H9 (cell line): ENCODE measurements around the gene LLCFC1. TPM values are rescaled to one million over a fixed set of nuclear protein-coding genes. Genes with fewer than 3 reads are reported as not detected.

ENCODE experiments used
- DNase-seq: peaks from one replicate; pipeline ENCODE4 v3.0.0-alpha.2; 2017
- H2AFZ ChIP-seq: one replicate; pipeline ENCODE4 v1.6.1; 2013; ENCODE audit warnings: mild to moderate bottlenecking, low read length, control low read depth, moderate library complexity
- H2AK5ac ChIP-seq: 2 replicates; pipeline ENCODE4 v1.6.1; 2013; ENCODE audit warnings: low read length, control low read depth, mixed read lengths; ENCODE audit not compliant: insufficient read length
- H2BK120ac ChIP-seq: one replicate; pipeline ENCODE4 v1.6.1; 2013; ENCODE audit warnings: low read depth, mild to moderate bottlenecking, low read length, control low read depth, inconsistent platforms; ENCODE audit not compliant: poor library complexity, severe bottlenecking
- H2BK12ac ChIP-seq: 2 replicates; pipeline ENCODE4 v1.6.1; 2013; ENCODE audit warnings: low read length, control low read depth, mixed read lengths, low read depth; ENCODE audit not compliant: insufficient read length
- H2BK15ac ChIP-seq: 2 replicates; pipeline ENCODE4 v1.6.1; 2013; ENCODE audit warnings: low read depth, low read length, control low read depth
- H2BK20ac ChIP-seq: one replicate; pipeline ENCODE4 v1.6.1; 2013; ENCODE audit warnings: low read depth, mild to moderate bottlenecking, low read length, control low read depth, inconsistent platforms; ENCODE audit not compliant: poor library complexity, severe bottlenecking
- H2BK5ac ChIP-seq: 2 replicates; pipeline ENCODE4 v1.6.1; 2013; ENCODE audit warnings: low read length, control low read depth, mixed read lengths; ENCODE audit not compliant: insufficient read length
- H3K14ac ChIP-seq: 2 replicates; pipeline ENCODE4 v1.6.1; 2013; ENCODE audit warnings: low read length, control low read depth; ENCODE audit not compliant: insufficient read depth
- H3K18ac ChIP-seq: 2 replicates; pipeline ENCODE4 v1.6.1; 2013; ENCODE audit warnings: low read depth, mild to moderate bottlenecking, mixed read lengths, low read length, control low read depth; ENCODE audit not compliant: insufficient read length
- H3K23ac ChIP-seq: 2 replicates; pipeline ENCODE4 v1.6.1; 2013; ENCODE audit warnings: low read length, control low read depth, mixed read lengths, low read depth; ENCODE audit not compliant: insufficient read length
- H3K23me2 ChIP-seq: 2 replicates; pipeline ENCODE4 v1.6.1; 2013; ENCODE audit warnings: low read depth, mild to moderate bottlenecking, mixed read lengths, low read length, control low read depth; ENCODE audit not compliant: insufficient read length, poor library complexity, severe bottlenecking
- H3K27ac ChIP-seq: 2 replicates; pipeline ENCODE4 v1.5.1; 2013; ENCODE audit warnings: low read length, control low read depth, mixed read lengths, low read depth; ENCODE audit not compliant: insufficient read length
- H3K27me3 ChIP-seq: 2 replicates; pipeline ENCODE4 v1.6.1; 2013; ENCODE audit warnings: low read length, control low read depth, inconsistent platforms; ENCODE audit not compliant: insufficient read depth
- H3K4ac ChIP-seq: 2 replicates; pipeline ENCODE4 v1.6.1; 2013; ENCODE audit warnings: low read depth, mild to moderate bottlenecking, control low read depth, inconsistent platforms, low read length, moderate library complexity
- H3K4me1 ChIP-seq: 2 replicates; pipeline ENCODE4 v1.6.1; 2013; ENCODE audit warnings: low read length, control low read depth, inconsistent platforms; ENCODE audit not compliant: insufficient read depth
- H3K4me2 ChIP-seq: 2 replicates; pipeline ENCODE4 v1.6.1; 2013; ENCODE audit warnings: low read length, control low read depth, mixed read lengths; ENCODE audit not compliant: insufficient read length, insufficient read depth
- H3K56ac ChIP-seq: 2 replicates; pipeline ENCODE4 v1.6.1; 2013; ENCODE audit warnings: low read depth, mild to moderate bottlenecking, mixed read lengths, low read length, control low read depth; ENCODE audit not compliant: insufficient read length
- H3K79me1 ChIP-seq: 2 replicates; pipeline ENCODE4 v1.6.1; 2013; ENCODE audit warnings: low read depth, mild to moderate bottlenecking, moderate library complexity, low read length, control low read depth, inconsistent platforms; ENCODE audit not compliant: insufficient read depth, poor library complexity, severe bottlenecking
- H3K79me2 ChIP-seq: 2 replicates; pipeline ENCODE4 v1.6.1; 2013; ENCODE audit warnings: low read length, control low read depth, inconsistent platforms; ENCODE audit not compliant: insufficient read depth
- H3K9ac ChIP-seq: 2 replicates; pipeline ENCODE4 v1.6.1; 2013; ENCODE audit warnings: low read length, control low read depth, mixed read lengths; ENCODE audit not compliant: insufficient read length; ENCODE audit errors: extremely low read depth
- H3K9me3 ChIP-seq: one replicate; pipeline ENCODE4 v1.6.1; 2013; ENCODE audit warnings: low read depth, low read length, inconsistent platforms; ENCODE audit not compliant: control insufficient read depth
- H3T11ph ChIP-seq: one replicate; pipeline ENCODE4 v1.6.1; 2013; ENCODE audit warnings: mild to moderate bottlenecking, low read length, control low read depth, inconsistent platforms
- H4K20me1 ChIP-seq: one replicate; pipeline ENCODE4 v1.6.1; 2013; ENCODE audit not compliant: control insufficient read depth, insufficient read length, insufficient read depth
- H4K5ac ChIP-seq: 2 replicates; pipeline ENCODE4 v1.6.1; 2013; ENCODE audit warnings: low read depth, mild to moderate bottlenecking, mixed read lengths, low read length, control low read depth; ENCODE audit not compliant: insufficient read length
- H4K8ac ChIP-seq: replicated peaks from 2 replicates; pipeline ENCODE4 v1.6.1; 2013; ENCODE audit warnings: low read length, control low read depth, mixed read lengths, low read depth; ENCODE audit not compliant: insufficient read length
- H4K91ac ChIP-seq: 2 replicates; pipeline ENCODE4 v1.6.1; 2013; ENCODE audit warnings: low read depth, mild to moderate bottlenecking, moderate library complexity, mixed read lengths, low read length, control low read depth; ENCODE audit not compliant: insufficient read length
- H3K27ac Mint-ChIP-seq, 3 experiments: 2 replicates in 2 of 3; 3 replicates in 1 of 3; pipeline ENCODE4 v1.8.0; 2020 to 2021; ENCODE audit warnings: mixed read lengths in 3 of 3, mild to moderate bottlenecking in 1 of 3, moderate library complexity in 1 of 3
- H3K27me3 Mint-ChIP-seq: 2 replicates; pipeline ENCODE4 v1.8.0; 2021; ENCODE audit warnings: low read depth, mild to moderate bottlenecking, moderate library complexity, mixed read lengths
- H3K36me3 Mint-ChIP-seq, 3 experiments: 2 replicates in 2 of 3; 3 replicates in 1 of 3; pipeline ENCODE4 v1.8.0; 2020 to 2021; ENCODE audit warnings: low read depth in 3 of 3, mixed read lengths in 3 of 3; ENCODE audit not compliant: insufficient read depth in 1 of 3
- H3K4me1 Mint-ChIP-seq, 2 experiments: 2 replicates each; pipeline ENCODE4 v1.8.0; 2020; ENCODE audit warnings: mixed read lengths in 2 of 2
- H3K4me3 Mint-ChIP-seq, 2 experiments: 2 replicates in 1 of 2; 3 replicates in 1 of 2; pipeline ENCODE4 v1.8.0; 2020 to 2021; ENCODE audit warnings: mild to moderate bottlenecking in 2 of 2, mixed read lengths in 2 of 2, moderate library complexity in 1 of 2
- H3K9me3 Mint-ChIP-seq, 2 experiments: 2 replicates in 1 of 2; 3 replicates in 1 of 2; pipeline ENCODE4 v1.8.0; 2020; ENCODE audit warnings: mild to moderate bottlenecking in 2 of 2, mixed read lengths in 2 of 2, moderate library complexity in 1 of 2
- CTCF ChIP-seq: fragments of 200-600 bp; sonication (generic); conservative IDR thresholded peaks from 3 replicates; pipeline ENCODE4 v1.8.0; 2021; ENCODE audit warnings: antibody characterized with exemption, mild to moderate bottlenecking
- WGBS: extraction: QIAGEN DNeasy Blood & Tissue Kit; methylation state at CpG from one replicate; pipeline ENCODE4 v1.1.7; 2013; ENCODE audit warnings: missing lambda C conversion rate, low lambda C conversion rate, mixed read lengths; ENCODE audit not compliant: insufficient read length; ENCODE audit errors: extremely low coverage; 5-methylcytosine and 5-hydroxymethylcytosine counted together
- total RNA-seq: library from RNA; stranded (reverse); gene quantifications from 2 replicates; pipeline ENCODE4 v1.2.1, GENCODE V29; 2021

Gene LLCFC1
- total RNA-seq, 1 experiment from 2014 or later: not detected

DNA sequence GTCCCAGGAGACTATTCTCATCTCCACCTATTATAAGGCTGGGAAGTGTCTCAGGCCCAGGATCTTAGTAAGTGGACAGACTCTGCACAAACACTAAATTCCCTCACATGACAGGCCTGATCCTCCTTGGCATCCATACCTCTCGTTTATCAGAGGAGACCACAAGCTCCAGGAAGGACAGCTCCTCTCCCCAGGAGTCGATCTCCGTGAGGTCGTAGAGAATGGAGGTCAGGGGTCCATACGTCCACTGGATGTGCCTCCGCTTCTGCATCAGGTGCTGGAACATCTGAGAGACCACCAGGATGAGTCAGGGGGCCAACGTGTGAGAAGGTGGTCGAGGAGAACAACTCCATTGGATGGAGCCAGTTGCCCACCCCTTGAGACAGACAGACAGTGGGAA is 11.3 kb upstream of the LLCFC1 start:
- no peak overlapping the region for H3T11ph ChIP-seq
- no peak overlapping the region for H3K14ac ChIP-seq
- no peak overlapping the region for H2BK12ac ChIP-seq
- no peak overlapping the region for H2BK20ac ChIP-seq
- no peak for TF ChIP-seq CTCF
- no peaks in the 10 kb centered on the region for H3K27me3 ChIP-seq
- H3K4me1 ChIP-seq: peaks cover 3% of the 10 kb centered on the region; the same call in 1 of the 2 replicates
- H2BK5ac ChIP-seq: no peak overlapping the region
- no peak overlapping the region for H2BK120ac ChIP-seq
- no peak overlapping the region for H3K18ac ChIP-seq
- no peak overlapping the region for H3K4me2 ChIP-seq
- WGBS: no CpG with 5 or more reads among the region's 8 CpGs
- Mint-ChIP-seq H3K4me1 (peaks cover 4% of the 10 kb centered on the region in 2 experiments), H3K27me3 (peaks cover 49% of the 10 kb centered on the region), H3K9me3 (peaks cover 0 to 3% of the 10 kb centered on the region in 2 experiments; a peak in 1 of 5 replicates), H3K27ac (no peak overlapping the region; a peak in 1 of 7 replicates), H3K36me3 (no peaks in the 10 kb centered on the region; a peak in 1 of 7 replicates), H3K4me3 (no peak overlapping the region)
- DNase-seq: no peak
- H3K9me3 ChIP-seq: no peaks in the 10 kb centered on the region
- no peaks in the 10 kb centered on the region for H4K20me1 ChIP-seq
- H3K79me2 ChIP-seq: no peaks in the 10 kb centered on the region
- no peak overlapping the region for H2BK15ac ChIP-seq
- H4K91ac ChIP-seq: no peak overlapping the region
- H3K9ac ChIP-seq: no peak overlapping the region
- H3K23ac ChIP-seq: no peak overlapping the region
- no peaks in the 10 kb centered on the region for H3K79me1 ChIP-seq
- H3K23me2 ChIP-seq: no peaks in the 10 kb centered on the region
- no peak overlapping the region for H2AFZ ChIP-seq
- no peak overlapping the region for H4K8ac ChIP-seq
- H3K4ac ChIP-seq: no peak overlapping the region
- H3K56ac ChIP-seq: no peak overlapping the region
- no peak overlapping the region for H4K5ac ChIP-seq
- H3K27ac ChIP-seq: no peak overlapping the region
- H2AK5ac ChIP-seq: no peak overlapping the region
